Measurements from ENCODE around the gene EYS. TPM values are rescaled to one million over a fixed set of nuclear protein-coding genes. Genes with fewer than 3 reads are reported as not detected.

EYS gene
- total RNA-seq, 1 donor from 2014 or later, result not detected

GRCh38 chr6:64589961-64590360 is 1117.1 kb downstream of the EYS start:
- intact Hi-C loops (cut with micrococcal nuclease), result no loop called here
- H3K4me3 Mint-ChIP-seq, result no peak overlapping the region
- DNase-seq, result no peak
- H3K4me1 Mint-ChIP-seq, result no peaks in the 10 kb centered on the region
- H3K27me3 Mint-ChIP-seq, result no peaks in the 10 kb centered on the region
- no peaks in the 10 kb centered on the region for H3K36me3 Mint-ChIP-seq (ENCODE audit: low read depth)
- H3K9me3 Mint-ChIP-seq, result peaks cover 4% of the 10 kb centered on the region
- no peak overlapping the region for H3K27ac Mint-ChIP-seq

- Mint-ChIP-seq H3K36me3 (ENCODE audit: low read depth) (no peaks in the 10 kb centered on the region), H3K4me1 (no peaks in the 10 kb centered on the region), H3K27ac (no peak overlapping the region), H3K4me3 (no peak overlapping the region), H3K27me3 (no peaks in the 10 kb centered on the region), H3K9me3 (peaks cover 3% of the 10 kb centered on the region)
- intact Hi-C loops (cut with micrococcal nuclease), result no loop called here
- no peak for DNase-seq
Measured at GRCh38 chr6:64580346-64580745, 1126.7 kb downstream of the EYS start.

- intact Hi-C loops (cut with micrococcal nuclease), result no loop called here
Measured at GRCh38 chr6:64553249-64553786, 1153.7 kb downstream of the EYS start.

GRCh38 chr6:64547594-64548268 is 1159.3 kb downstream of the EYS start:
- peaks cover 8% of the 10 kb centered on the region for H3K9me3 Mint-ChIP-seq

More at GRCh38 chr6:64553249-64553786, 1153.7 kb downstream of the EYS start:
- H3K4me1 Mint-ChIP-seq, result no peaks in the 10 kb centered on the region
- no peak overlapping the region for H3K4me3 Mint-ChIP-seq
- H3K9me3 Mint-ChIP-seq, result peaks cover 3% of the 10 kb centered on the region
- no peak for DNase-seq
- no peaks in the 10 kb centered on the region for H3K36me3 Mint-ChIP-seq (ENCODE audit: low read depth)
- no peak overlapping the region for H3K27ac Mint-ChIP-seq
- H3K27me3 Mint-ChIP-seq, result no peaks in the 10 kb centered on the region

GRCh38 chr6:64539917-64540316 is 1167.1 kb downstream of the EYS start:
- H3K9me3 Mint-ChIP-seq, result peaks cover 9% of the 10 kb centered on the region
- H3K4me3 Mint-ChIP-seq, result no peak overlapping the region
- no peaks in the 10 kb centered on the region for H3K27me3 Mint-ChIP-seq
- H3K4me1 Mint-ChIP-seq, result no peaks in the 10 kb centered on the region
- H3K27ac Mint-ChIP-seq, result no peak overlapping the region
- H3K36me3 Mint-ChIP-seq (ENCODE audit: low read depth), result no peaks in the 10 kb centered on the region
- DNase-seq, result no peak
- intact Hi-C loops (cut with micrococcal nuclease), result no loop called here

More at GRCh38 chr6:64547594-64548268, 1159.3 kb downstream of the EYS start:
- H3K27me3 Mint-ChIP-seq, result no peaks in the 10 kb centered on the region
- DNase-seq, result no peak
- H3K4me3 Mint-ChIP-seq, result no peak overlapping the region
- no peak overlapping the region for H3K27ac Mint-ChIP-seq
- no peaks in the 10 kb centered on the region for H3K36me3 Mint-ChIP-seq (ENCODE audit: low read depth)
- intact Hi-C loops (cut with micrococcal nuclease), result no loop called here
- no peaks in the 10 kb centered on the region for H3K4me1 Mint-ChIP-seq

GRCh38 chr6:64538722-64539121 is 1168.3 kb downstream of the EYS start:
- no peak for DNase-seq
- H3K9me3 Mint-ChIP-seq, result peaks cover 4% of the 10 kb centered on the region
- no peaks in the 10 kb centered on the region for H3K4me1 Mint-ChIP-seq
- H3K27me3 Mint-ChIP-seq, result no peaks in the 10 kb centered on the region
- H3K36me3 Mint-ChIP-seq (ENCODE audit: low read depth), result no peaks in the 10 kb centered on the region
- no peak overlapping the region for H3K27ac Mint-ChIP-seq
- no peak overlapping the region for H3K4me3 Mint-ChIP-seq
- intact Hi-C loops (cut with micrococcal nuclease), result no loop called here

- intact Hi-C loops (cut with micrococcal nuclease), result no loop called here
- Mint-ChIP-seq H3K9me3 (peaks cover 14% of the 10 kb centered on the region), H3K36me3 (ENCODE audit: low read depth) (no peaks in the 10 kb centered on the region), H3K4me3 (no peak overlapping the region), H3K27ac (no peak overlapping the region), H3K27me3 (no peaks in the 10 kb centered on the region), H3K4me1 (no peaks in the 10 kb centered on the region)
- no peak for DNase-seq
Measured at GRCh38 chr6:64527899-64528298, 1179.1 kb downstream of the EYS start.

- H3K4me3 Mint-ChIP-seq, result no peak overlapping the region
- peaks cover 7% of the 10 kb centered on the region for H3K9me3 Mint-ChIP-seq
- H3K27me3 Mint-ChIP-seq, result no peaks in the 10 kb centered on the region
- H3K4me1 Mint-ChIP-seq, result no peaks in the 10 kb centered on the region
- intact Hi-C loops (cut with micrococcal nuclease), result no loop called here
- no peaks in the 10 kb centered on the region for H3K36me3 Mint-ChIP-seq (ENCODE audit: low read depth)
- no peak overlapping the region for H3K27ac Mint-ChIP-seq
- no peak for DNase-seq
Measured at GRCh38 chr6:64522859-64523258, 1184.2 kb downstream of the EYS start.

GRCh38 chr6:64520050-64520449 is 1187.0 kb downstream of the EYS start:
- intact Hi-C loops (cut with micrococcal nuclease), result no loop called here
- Mint-ChIP-seq H3K4me1 (no peaks in the 10 kb centered on the region), H3K27me3 (no peaks in the 10 kb centered on the region), H3K4me3 (no peak overlapping the region), H3K9me3 (peaks cover 10% of the 10 kb centered on the region), H3K36me3 (ENCODE audit: low read depth) (no peaks in the 10 kb centered on the region), H3K27ac (no peak overlapping the region)
- DNase-seq, result no peak

- no peaks in the 10 kb centered on the region for H3K27me3 Mint-ChIP-seq
- peaks cover 3% of the 10 kb centered on the region for H3K9me3 Mint-ChIP-seq
- no peaks in the 10 kb centered on the region for H3K36me3 Mint-ChIP-seq (ENCODE audit: low read depth)
- no peaks in the 10 kb centered on the region for H3K4me1 Mint-ChIP-seq
- no peak for DNase-seq
- no peak overlapping the region for H3K27ac Mint-ChIP-seq
- intact Hi-C loops (cut with micrococcal nuclease), result no loop called here
- H3K4me3 Mint-ChIP-seq, result no peak overlapping the region
Measured at GRCh38 chr6:64516393-64516792, 1190.6 kb downstream of the EYS start.

GRCh38 chr6:64507661-64508060 is 1199.4 kb downstream of the EYS start:
- H3K27me3 Mint-ChIP-seq, result no peaks in the 10 kb centered on the region
- H3K36me3 Mint-ChIP-seq (ENCODE audit: low read depth), result no peaks in the 10 kb centered on the region
- no peaks in the 10 kb centered on the region for H3K4me1 Mint-ChIP-seq
- no peaks in the 10 kb centered on the region for H3K9me3 Mint-ChIP-seq
- H3K4me3 Mint-ChIP-seq, result no peak overlapping the region
- intact Hi-C loops (cut with micrococcal nuclease), result no loop called here
- no peak for DNase-seq
- H3K27ac Mint-ChIP-seq, result no peak overlapping the region

GRCh38 chr6:64505312-64505711 is 1201.7 kb downstream of the EYS start:
- Mint-ChIP-seq H3K27me3 (no peaks in the 10 kb centered on the region), H3K9me3 (no peaks in the 10 kb centered on the region), H3K27ac (no peak overlapping the region), H3K36me3 (ENCODE audit: low read depth) (no peaks in the 10 kb centered on the region), H3K4me3 (no peak overlapping the region), H3K4me1 (no peaks in the 10 kb centered on the region)
- DNase-seq, result no peak
- intact Hi-C loops (cut with micrococcal nuclease), result no loop called here

GRCh38 chr6:64504503-64504902 is 1202.5 kb downstream of the EYS start:
- Mint-ChIP-seq H3K4me3 (no peak overlapping the region), H3K36me3 (ENCODE audit: low read depth) (no peaks in the 10 kb centered on the region), H3K4me1 (no peaks in the 10 kb centered on the region), H3K27me3 (no peaks in the 10 kb centered on the region), H3K27ac (no peak overlapping the region), H3K9me3 (no peaks in the 10 kb centered on the region)
- intact Hi-C loops (cut with micrococcal nuclease), result no loop called here
- no peak for DNase-seq

- intact Hi-C loops (cut with micrococcal nuclease), result no loop called here
- DNase-seq, result no peak
- H3K36me3 Mint-ChIP-seq (ENCODE audit: low read depth), result no peaks in the 10 kb centered on the region
- no peaks in the 10 kb centered on the region for H3K27me3 Mint-ChIP-seq
- H3K9me3 Mint-ChIP-seq, result no peaks in the 10 kb centered on the region
- no peaks in the 10 kb centered on the region for H3K4me1 Mint-ChIP-seq
- no peak overlapping the region for H3K4me3 Mint-ChIP-seq
- no peak overlapping the region for H3K27ac Mint-ChIP-seq
Measured at GRCh38 chr6:64502801-64503200, 1204.2 kb downstream of the EYS start.

GRCh38 chr6:64497634-64498033 is 1209.4 kb downstream of the EYS start:
- Mint-ChIP-seq H3K4me1 (no peaks in the 10 kb centered on the region), H3K9me3 (no peaks in the 10 kb centered on the region), H3K27me3 (no peaks in the 10 kb centered on the region), H3K36me3 (ENCODE audit: low read depth) (no peaks in the 10 kb centered on the region), H3K27ac (no peak overlapping the region), H3K4me3 (no peak overlapping the region)
- intact Hi-C loops (cut with micrococcal nuclease), result no loop called here
- DNase-seq, result no peak
